HT-29 (cell line): ENCODE measurements around the gene DDX21. TPM values are rescaled to one million over a fixed set of nuclear protein-coding genes. Genes with fewer than 3 reads are reported as not detected.
A peak's percentile ranks its signal among the peaks of the same experiment; 100 is the strongest.
"Not testable (repeated sequence)": the region's sequence is repeated elsewhere in the genome, so short reads cannot be mapped to it uniquely, and the experiment has no call there.

Experiments used
- DNase-seq: peaks from one replicate; pipeline ENCODE4 v3.0.0-alpha.2; 2015; ENCODE audit warnings: low spot score
- total RNA-seq: library from RNA; depleted of rRNA; stranded (reverse); fragments of >200 nt; shearing (Covaris generic); gene quantifications from 2 replicates; pipeline ENCODE4 v1.2.3, GENCODE V29; 2014; rRNA removed

The DDX21 gene
- total RNA-seq: 80.6 and 82.2 TPM in 2 replicates

DNA sequence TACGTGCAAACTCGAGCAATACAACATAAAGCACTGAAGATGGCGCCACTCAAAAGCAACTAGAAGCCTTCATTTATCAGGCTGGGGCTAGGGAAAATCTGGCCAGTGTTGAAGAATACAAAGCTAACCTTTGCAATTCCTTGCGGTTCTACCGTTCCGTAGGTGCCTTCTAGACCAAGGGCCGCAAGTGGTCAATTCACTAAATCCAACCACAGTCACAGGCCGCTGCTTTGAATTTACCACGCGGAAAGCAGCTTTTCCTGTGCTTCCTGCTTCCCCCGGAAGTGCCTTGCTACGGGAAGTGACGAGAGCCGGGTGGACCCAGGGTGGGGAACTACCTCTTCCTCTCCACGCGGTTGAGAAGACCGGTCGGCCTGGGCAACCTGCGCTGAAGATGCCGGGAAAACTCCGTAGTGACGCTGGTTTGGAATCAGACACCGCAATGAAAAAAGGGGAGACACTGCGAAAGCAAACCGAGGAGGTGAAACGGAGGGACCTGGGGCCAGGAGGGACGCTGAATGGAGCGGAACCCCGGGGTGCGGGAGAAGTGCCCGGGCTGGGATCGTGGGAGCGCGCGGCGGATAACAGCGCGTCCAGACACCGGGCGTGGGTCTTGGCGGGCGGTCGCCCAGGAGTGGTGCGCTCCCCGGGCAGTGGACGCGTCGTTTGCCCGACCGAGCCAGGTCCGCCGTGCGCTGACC lies at the start of gene DDX21:
Gene DDX21 (plus strand): TSS at position 339 of the 701 bp plus-strand sequence. CDS start 56 bp downstream, at position 395.
- DNase-seq: peak; percentile 95

- DNase-seq: no peak
Measured at GRCh38 chr10:68924593-68924992, 31.4 kb upstream of the DDX21 start.

GRCh38 chr10:68925489-68925888 lies 30.5 kb upstream of the DDX21 start:
- no peak for DNase-seq

- DNase-seq: not testable (repeated sequence)
Measured at GRCh38 chr10:68929157-68929556, 26.8 kb upstream of the DDX21 start.

GRCh38 chr10:68929888-68930287 lies 26.1 kb upstream of the DDX21 start:
- not testable (repeated sequence) for DNase-seq

GRCh38 chr10:68932860-68933259 lies 23.1 kb upstream of the DDX21 start:
- DNase-seq: not testable (repeated sequence)

- DNase-seq: no peak
Measured at GRCh38 chr10:68934994-68935393, 21.0 kb upstream of the DDX21 start.

- peak; percentile 16 for DNase-seq
Measured at GRCh38 chr10:68938117-68938516, 17.9 kb upstream of the DDX21 start.

- DNase-seq: no peak
Measured at GRCh38 chr10:68938884-68939283, 17.1 kb upstream of the DDX21 start.

DNA sequence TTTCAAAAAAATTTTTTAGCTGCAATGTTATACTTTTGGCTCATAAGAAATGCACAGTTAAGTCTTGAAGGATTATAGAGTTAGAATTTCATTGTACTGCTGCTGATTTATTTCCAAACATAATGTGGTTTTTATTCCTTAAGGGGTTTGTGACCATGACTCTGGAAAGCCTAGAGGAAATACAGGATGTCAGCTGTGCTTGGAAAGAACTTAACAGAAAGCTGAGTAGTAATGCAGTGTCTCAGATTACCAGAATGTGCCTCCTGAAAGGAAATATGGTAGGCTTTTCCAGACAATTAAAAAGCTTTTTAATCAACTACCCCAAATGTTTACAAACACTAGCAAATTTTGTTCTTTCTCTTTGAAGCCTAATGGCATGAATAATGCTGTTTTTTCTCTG lies 15.1 kb upstream of the DDX21 start:
- not testable (repeated sequence) for DNase-seq

DNA sequence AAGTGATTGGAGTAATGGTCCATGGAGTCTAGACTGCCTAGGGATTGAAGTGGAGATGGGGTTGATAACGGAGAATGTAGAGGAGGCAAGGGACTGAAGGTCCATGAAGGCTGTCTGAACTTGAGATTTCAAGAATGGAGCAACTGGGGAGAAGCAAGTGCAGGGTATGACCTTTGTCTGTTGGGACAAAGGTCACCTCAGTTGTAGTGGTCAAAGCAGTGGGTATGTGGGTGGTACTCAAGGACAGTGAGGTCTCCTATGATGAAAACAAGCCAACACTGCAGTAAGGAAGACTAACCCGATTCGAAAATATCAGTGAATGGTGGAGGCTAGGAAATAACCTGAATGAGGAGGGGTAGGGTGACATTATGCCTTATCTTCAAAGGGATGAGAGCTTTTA lies 5.4 kb upstream of the DDX21 start:
- DNase-seq: no peak

- no peak for DNase-seq
Measured at GRCh38 chr10:68954904-68955303, 1.1 kb upstream of the DDX21 start.

GRCh38 chr10:68955355-68955831 lies 577 bp upstream of the DDX21 start:
- no peak for DNase-seq

GRCh38 chr10:68957284-68957615 lies 1.3 kb downstream of the DDX21 start:
- no peak for DNase-seq

GRCh38 chr10:68957654-68958053 lies 1.7 kb downstream of the DDX21 start:
- DNase-seq: no peak

- no peak for DNase-seq
Measured at GRCh38 chr10:68959695-68960527, 3.9 kb downstream of the DDX21 start.

- DNase-seq: no peak
Measured at GRCh38 chr10:68963151-68963550, 7.2 kb downstream of the DDX21 start.

DNA sequence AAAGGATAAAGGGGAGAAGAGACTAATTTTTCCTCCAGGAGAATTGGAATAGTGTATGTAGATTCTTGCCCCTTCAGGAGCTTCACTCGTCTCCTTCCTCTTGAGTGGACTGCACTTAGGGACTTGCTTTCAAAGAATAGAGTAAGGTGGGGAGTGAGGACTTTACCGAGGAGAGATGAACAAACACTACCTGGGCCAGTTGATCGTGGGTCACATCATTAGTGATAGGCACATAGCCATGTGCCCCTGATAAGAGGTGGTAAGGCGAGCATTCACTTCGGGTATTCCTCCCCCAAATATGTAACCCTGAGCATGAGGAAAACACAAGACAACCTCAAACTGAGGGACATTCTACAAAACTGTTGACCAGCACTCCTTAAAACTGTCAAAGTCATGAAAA lies 18.0 kb downstream of the DDX21 start:
- DNase-seq: no peak

DNA sequence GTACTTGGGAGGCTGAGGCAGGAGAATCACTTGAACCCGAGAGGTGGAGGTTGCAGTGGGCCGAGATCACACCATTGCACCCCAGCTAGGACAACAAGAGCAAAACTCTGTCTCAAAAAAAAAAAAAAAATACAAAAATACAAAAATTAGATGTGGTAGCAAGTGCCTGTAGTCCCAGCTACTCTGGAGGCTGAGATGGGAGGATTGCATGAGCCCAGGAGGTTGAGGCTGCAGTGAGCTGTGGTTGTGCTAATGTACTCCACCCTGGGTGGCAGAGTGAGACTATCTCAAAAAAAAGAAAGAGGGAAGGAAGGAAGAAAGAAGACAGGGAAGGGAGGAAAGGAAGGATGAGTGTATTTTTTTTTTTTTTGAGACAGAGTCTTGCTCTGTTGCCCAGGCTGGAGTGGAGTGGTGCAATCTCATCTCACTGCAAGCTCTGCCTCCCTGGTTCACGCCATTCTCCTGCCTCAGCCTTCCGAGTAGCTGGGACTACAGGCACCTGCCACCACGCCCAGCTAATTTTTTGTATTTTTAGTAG lies 20.0 kb downstream of the DDX21 start:
- not testable (repeated sequence) for DNase-seq

- DNase-seq: not testable (repeated sequence)
Measured at GRCh38 chr10:68979738-68980137, 23.8 kb downstream of the DDX21 start.

DNA sequence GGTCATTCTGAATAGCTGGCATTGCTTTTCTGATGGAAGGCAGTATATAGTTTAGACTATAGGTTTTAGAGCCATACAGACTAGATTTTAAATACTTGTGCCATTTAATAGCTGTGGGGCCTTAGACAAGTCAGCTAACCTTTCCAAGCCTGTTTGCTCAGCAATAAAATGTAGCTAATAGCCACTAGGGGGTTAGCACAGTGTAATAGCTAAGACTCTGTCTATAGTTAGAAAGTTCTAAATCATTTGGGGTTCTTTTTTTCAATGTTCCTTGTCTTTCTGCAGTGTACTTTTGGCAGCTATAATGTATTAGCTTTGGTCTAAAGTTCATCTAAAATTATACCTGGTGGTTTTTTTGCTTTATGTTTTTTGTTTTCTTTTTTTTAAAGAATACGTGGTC lies 25.1 kb downstream of the DDX21 start:
- peak; percentile 22 for DNase-seq

GRCh38 chr10:68982389-68982788 lies 26.4 kb downstream of the DDX21 start:
- DNase-seq: no peak

DNA sequence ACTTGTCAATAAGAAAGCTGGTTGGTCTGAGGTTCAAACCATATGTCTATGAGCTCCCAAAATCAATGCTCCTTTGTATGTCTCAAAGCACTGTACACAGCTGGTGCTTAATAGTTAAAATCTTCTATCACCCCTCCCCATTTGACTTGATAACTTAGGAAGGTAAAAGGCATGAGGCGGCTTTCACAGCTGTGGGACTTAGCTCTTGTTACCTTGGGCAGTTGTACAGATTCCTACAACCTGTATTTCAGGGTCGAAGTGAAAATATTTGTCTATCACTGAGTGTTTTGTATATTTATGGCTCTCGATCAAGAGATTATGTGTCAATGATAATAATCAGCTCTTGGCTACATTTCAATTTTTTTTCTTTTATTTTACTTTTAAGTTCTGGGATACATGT lies 31.6 kb downstream of the DDX21 start:
- DNase-seq: no peak
